Posterior cingulate gyrus (tissue), 11 donors: ENCODE results near the gene MORC3.
"Not testable (repeated sequence)": the region's sequence is repeated elsewhere in the genome, so short reads cannot be mapped to it uniquely, and the experiment has no call there.

Experiments
- DNase-seq, 10 donors: peaks; one replicate each; pipeline versions ENCODE4 v3.0.0 to v3.0.0-alpha.2; 2020 to 2021; ENCODE audit warnings: mixed read lengths in 3 of 10
- intact Hi-C: fragments of 100-400 bp; cut with DNase I; formaldehyde crosslinking; loops from one replicate; pipeline ENCODE4 v1.15.1; 2023

MORC3 gene, protein sequence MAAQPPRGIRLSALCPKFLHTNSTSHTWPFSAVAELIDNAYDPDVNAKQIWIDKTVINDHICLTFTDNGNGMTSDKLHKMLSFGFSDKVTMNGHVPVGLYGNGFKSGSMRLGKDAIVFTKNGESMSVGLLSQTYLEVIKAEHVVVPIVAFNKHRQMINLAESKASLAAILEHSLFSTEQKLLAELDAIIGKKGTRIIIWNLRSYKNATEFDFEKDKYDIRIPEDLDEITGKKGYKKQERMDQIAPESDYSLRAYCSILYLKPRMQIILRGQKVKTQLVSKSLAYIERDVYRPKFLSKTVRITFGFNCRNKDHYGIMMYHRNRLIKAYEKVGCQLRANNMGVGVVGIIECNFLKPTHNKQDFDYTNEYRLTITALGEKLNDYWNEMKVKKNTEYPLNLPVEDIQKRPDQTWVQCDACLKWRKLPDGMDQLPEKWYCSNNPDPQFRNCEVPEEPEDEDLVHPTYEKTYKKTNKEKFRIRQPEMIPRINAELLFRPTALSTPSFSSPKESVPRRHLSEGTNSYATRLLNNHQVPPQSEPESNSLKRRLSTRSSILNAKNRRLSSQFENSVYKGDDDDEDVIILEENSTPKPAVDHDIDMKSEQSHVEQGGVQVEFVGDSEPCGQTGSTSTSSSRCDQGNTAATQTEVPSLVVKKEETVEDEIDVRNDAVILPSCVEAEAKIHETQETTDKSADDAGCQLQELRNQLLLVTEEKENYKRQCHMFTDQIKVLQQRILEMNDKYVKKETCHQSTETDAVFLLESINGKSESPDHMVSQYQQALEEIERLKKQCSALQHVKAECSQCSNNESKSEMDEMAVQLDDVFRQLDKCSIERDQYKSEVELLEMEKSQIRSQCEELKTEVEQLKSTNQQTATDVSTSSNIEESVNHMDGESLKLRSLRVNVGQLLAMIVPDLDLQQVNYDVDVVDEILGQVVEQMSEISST

GRCh38 chr21:36319767-36320420, at the start of gene MORC3:
MORC3 (plus strand) TSS chr21:36320197; CDS start chr21:36320265, 68 bp downstream.
- intact Hi-C loops, result loop anchor here (10.0 kb wide), 1 partner anchor 55 kb away; no protein-coding TSS in a partner anchor
- peak; percentile 95 to 100 (median 98) for DNase-seq

GRCh38 chr21:36270786-36271695, 49.0 kb upstream of the MORC3 start:
- DNase-seq, result peak in 1 of 10 donors; percentile 13
- intact Hi-C loops, result not testable (repeated sequence)

- DNase-seq, result no peak
- intact Hi-C loops, result no loop called here
Measured at GRCh38 chr21:36274128-36274527, 45.9 kb upstream of the MORC3 start.

- intact Hi-C loops, result no loop called here
- no peak for DNase-seq
Measured at GRCh38 chr21:36282568-36283230, 37.3 kb upstream of the MORC3 start.

GRCh38 chr21:36283231-36283622, 36.8 kb upstream of the MORC3 start:
- DNase-seq, intact Hi-C loops: not testable (repeated sequence)

DNA sequence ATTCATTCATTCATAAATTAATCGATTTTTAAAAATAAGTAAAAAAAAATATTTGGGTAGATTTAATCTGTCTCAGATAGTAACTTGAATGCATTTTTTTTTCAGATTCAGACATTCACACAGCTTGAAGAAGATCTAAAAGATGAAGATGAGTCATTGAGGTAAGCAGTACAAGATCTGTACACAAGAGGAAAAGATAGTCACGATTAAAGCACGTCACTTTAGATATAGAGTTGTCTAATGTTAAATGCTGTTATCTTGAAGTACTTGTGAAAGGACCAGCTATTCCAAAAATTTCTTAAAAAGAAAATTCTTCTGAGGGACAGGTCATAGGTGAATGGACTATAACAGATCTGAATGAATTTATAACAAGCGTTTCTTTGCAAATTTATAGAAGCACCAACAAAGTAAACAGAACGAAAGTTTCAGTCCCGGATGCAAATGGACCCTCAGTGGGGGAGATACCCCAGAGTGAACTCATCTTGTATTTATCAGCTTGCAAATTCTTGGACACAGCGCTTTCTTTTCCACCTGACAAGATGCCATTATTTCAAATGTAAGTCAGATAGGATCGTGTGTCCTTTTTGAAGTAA, 31.2 kb upstream of the MORC3 start:
- intact Hi-C loops, result no loop called here
- no peak for DNase-seq

GRCh38 chr21:36291509-36291908, 28.5 kb upstream of the MORC3 start:
- peak in 1 of 10 donors; percentile 4 for DNase-seq
- intact Hi-C loops, result no loop called here

- intact Hi-C loops, result no loop called here
- peak in 1 of 10 donors; percentile 6 for DNase-seq
Measured at GRCh38 chr21:36297406-36297937, 22.5 kb upstream of the MORC3 start.

DNA sequence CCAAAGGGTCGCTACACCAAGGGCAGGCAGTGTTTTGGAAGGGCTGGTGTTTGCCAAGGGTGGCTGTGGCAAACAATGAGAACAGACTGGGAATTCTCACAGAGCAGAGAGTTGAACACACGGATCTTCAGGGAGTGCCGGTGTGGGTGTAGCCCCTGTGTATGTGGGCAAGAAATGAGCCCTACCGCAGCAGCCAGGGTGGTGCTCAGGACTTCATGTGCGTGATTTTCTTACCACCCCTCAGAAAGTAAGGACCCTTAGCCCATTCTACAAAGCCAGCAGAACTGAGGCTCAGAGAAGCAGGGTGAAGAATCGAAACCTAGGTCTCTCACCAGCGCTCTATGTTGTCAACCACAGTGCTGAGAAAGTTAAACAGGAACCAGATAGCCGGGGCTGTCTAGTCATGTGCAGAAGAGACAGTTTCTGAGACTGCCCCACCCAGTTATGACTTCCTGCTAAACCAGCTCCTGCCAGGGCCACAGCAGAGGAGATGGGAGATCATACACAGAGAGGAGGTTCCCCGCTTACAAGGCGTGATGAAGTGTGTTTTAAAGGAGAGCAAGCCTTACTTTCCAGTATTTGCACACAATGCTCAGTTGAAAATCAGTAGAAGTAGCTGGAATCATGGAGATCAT, 21.9 kb upstream of the MORC3 start:
- DNase-seq, result peak in 1 of 10 donors; percentile 44
- intact Hi-C loops, result no loop called here

DNA sequence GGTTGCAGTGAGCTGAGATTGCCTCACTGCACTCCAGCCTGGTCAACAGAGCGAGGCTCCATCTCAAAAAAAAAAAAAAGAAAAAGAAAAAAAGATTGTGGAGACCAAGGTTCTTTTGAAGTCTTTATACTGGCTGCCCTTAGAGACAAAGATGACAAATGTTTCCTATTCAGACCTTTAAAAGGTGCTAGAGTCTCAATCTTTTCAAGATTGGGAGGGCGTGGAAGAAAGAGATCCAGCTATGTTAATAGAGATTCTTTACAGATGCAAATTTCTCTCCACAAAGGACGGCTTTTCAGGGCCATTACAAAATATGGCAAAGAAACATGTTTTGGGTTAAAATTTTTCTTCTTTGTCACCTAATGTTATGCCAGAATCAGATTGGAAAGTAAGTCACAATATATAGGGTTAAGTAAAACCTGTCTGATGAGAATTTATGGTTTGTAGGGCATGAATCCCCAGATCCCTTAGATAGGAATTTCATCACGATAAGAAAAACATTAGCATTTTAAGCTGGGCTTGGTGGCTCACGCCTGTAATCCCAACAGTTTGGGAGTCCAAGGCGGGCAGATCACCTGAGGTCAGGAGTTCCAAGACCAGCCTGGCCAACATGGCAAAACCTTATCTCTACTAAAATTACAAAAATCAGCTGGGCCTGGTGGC, 13.0 kb upstream of the MORC3 start:
- no peak for DNase-seq
- intact Hi-C loops, result no loop called here

GRCh38 chr21:36310016-36310415, 10.0 kb upstream of the MORC3 start:
- intact Hi-C loops, result no loop called here
- no peak for DNase-seq

- intact Hi-C loops, DNase-seq: not testable (repeated sequence)
Measured at GRCh38 chr21:36313446-36313845, 6.6 kb upstream of the MORC3 start.

GRCh38 chr21:36316045-36316444, 4.0 kb upstream of the MORC3 start:
- DNase-seq, result peak in 1 of 10 donors; percentile 50
- intact Hi-C loops, result not testable (repeated sequence)

DNA sequence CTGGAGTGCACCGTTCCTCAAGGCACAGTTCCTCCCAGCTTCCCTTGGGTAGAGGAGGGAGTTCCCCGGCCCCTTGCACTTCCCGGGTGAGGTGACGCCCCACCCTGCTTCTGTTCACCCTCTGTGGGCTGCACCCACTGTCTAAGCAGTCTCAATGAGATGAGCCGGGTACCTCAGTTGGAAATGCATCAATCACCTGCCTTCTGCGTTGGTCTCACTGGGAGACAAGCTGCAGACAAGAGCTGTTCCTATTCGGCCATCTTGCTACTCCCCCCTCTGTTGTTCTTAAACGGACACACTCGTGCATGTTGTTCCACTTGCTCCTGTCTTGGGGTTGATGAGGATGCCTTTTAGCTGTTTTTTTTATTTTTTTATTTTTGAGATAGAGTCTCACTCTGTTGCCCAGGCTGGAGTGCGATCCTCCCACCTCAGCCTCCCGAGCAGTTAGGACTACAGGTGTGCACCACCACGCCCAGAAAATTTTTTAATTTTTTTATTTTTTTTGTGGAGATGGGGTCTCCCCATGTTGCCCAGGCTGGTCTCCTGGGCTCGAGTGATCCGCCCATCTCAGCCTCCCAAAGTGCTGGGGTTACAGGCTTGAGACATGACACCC, 3.0 kb upstream of the MORC3 start:
- intact Hi-C loops, result no loop called here
- peak in 1 of 10 donors; percentile 25 for DNase-seq

GRCh38 chr21:36319406-36319766, 611 bp upstream of the MORC3 start:
- intact Hi-C loops, DNase-seq: not testable (repeated sequence)

GRCh38 chr21:36320421-36321324, 676 bp downstream of the MORC3 start:
- DNase-seq, result peak; percentile 48 to 95 (median 56)
- intact Hi-C loops, result loop anchor here (10.0 kb wide), 1 partner anchor 56 kb away; no protein-coding TSS in a partner anchor
